Measurements from ENCODE around the gene KRTAP1-1. TPM values are rescaled to one million over a fixed set of nuclear protein-coding genes. Genes with fewer than 3 reads are reported as not detected.

KRTAP1-1 gene
- total and polyA plus RNA-seq, 2 of the 8 experiments (the other 6 are each of a cell fraction or from before 2014, with no cell fraction given): not detected

DNA sequence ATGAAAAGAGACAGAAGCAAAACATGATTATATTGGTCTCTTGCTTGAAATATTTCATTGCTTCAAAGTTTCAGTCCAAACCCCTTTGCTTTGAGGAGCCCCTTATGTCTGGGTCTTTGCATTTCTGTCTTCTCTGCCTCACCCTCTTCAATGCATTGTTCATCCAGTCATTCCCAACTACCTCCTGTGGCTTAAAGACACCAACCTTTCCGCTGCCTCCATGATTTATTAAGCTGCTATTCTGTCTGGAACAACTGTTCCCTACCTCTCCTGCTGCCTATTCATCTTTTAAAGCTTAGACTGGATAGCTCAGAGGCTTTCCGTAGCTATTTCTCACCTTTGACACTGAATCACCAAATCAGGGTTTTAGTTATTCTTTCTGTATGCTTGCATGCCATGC, 43.9 kb downstream of the KRTAP1-1 start:
- DNase-seq (ENCODE audit: low read depth in 1 of 2, low spot score in 2 of 2): no peak
- Histone ChIP-seq H2BK5ac (ENCODE audit: low read depth, low read length) (no peak overlapping the region), H3K4me3 (ENCODE audit: extremely low read depth in 1 of 4, insufficient read depth in 2 of 4, low read depth in 3 of 4, low read length in 4 of 4) (no peak overlapping the region), H3K14ac (ENCODE audit: insufficient read length) (no peak overlapping the region), H3K23ac (ENCODE audit: insufficient read length) (no peak overlapping the region), H2AFZ (ENCODE audit: low read length) (no peak overlapping the region), H3K36me3 (ENCODE audit: control insufficient read depth in 2 of 4, insufficient read depth in 4 of 4, low read length in 3 of 4) (no peaks in the 10 kb centered on the region), H2AK5ac (ENCODE audit: low read depth, low read length) (no peak overlapping the region), H4K8ac (ENCODE audit: extremely low read depth, insufficient read depth, low read length) (no peak overlapping the region), H4K91ac (replicated peaks; ENCODE audit: insufficient read length, low read length) (no peak overlapping the region), H4K5ac (ENCODE audit: insufficient read length, low read depth, low read length) (no peak overlapping the region), H3K27ac (ENCODE audit: low read depth, low read length) (no peak overlapping the region), H3K27me3 (replicated peaks in 1 of 4; ENCODE audit: control insufficient read depth in 3 of 4, extremely low read depth in 1 of 4, insufficient read depth in 3 of 4, low read length in 3 of 4) (no peaks in the 10 kb centered on the region), H3K4me1 (replicated peaks in 1 of 4; ENCODE audit: control insufficient read depth in 3 of 4, insufficient read depth in 4 of 4, low read length in 3 of 4) (peaks cover 0 to 2% (median 0%) of the 10 kb centered on the region in 4 experiments; a peak in 2 of 7 replicates), H3K9ac (replicated peaks in 1 of 4; ENCODE audit: extremely low read depth in 1 of 4, low read depth in 3 of 4, low read length in 3 of 4) (no peak overlapping the region), H2BK120ac (replicated peaks; ENCODE audit: low read depth, low read length) (no peak overlapping the region), H2BK20ac (ENCODE audit: low read length) (no peak overlapping the region), H2BK15ac (ENCODE audit: low read length) (no peak overlapping the region), H4K20me1 (replicated peaks in 1 of 2; ENCODE audit: control insufficient read depth in 1 of 2, insufficient read depth in 2 of 2, low read length in 2 of 2) (no peaks in the 10 kb centered on the region), H3K4ac (replicated peaks; ENCODE audit: insufficient read length, low read depth, low read length) (no peak overlapping the region), H3K23me2 (ENCODE audit: low read depth, low read length) (no peaks in the 10 kb centered on the region), H3K56ac (replicated peaks; ENCODE audit: insufficient read length, low read depth, low read length) (no peak overlapping the region), H3K18ac (ENCODE audit: extremely low read depth, low read length) (no peak overlapping the region), H3K79me2 (ENCODE audit: control insufficient read depth in 1 of 2, insufficient read depth in 2 of 2, low read length in 2 of 2) (no peaks in the 10 kb centered on the region), H3K4me2 (ENCODE audit: insufficient read depth in 1 of 2, low read depth in 2 of 2, low read length in 2 of 2) (no peak overlapping the region), H3K79me1 (ENCODE audit: low read depth, low read length) (no peaks in the 10 kb centered on the region), H2BK12ac (ENCODE audit: low read depth, low read length) (no peak overlapping the region), H3K9me3 (ENCODE audit: insufficient read depth in 2 of 2, low read depth in 1 of 2, low read length in 1 of 2) (no peaks in the 10 kb centered on the region)
- CTCF ChIA-PET (ENCODE audit: partially characterized antibody): interaction anchor here (1.0 kb wide), 1 partner anchor 332 kb away, joined by 3 read pairs; no protein-coding TSS in a partner anchor
- FAIRE-seq: no peak
- 97% methylated on average over 2 of the region's 2 CpGs; no CpG with 5 or more reads in 1 of the 2 experiments for WGBS, 2 experiments (ENCODE audit: extremely low coverage in 1 of 2, insufficient coverage in 1 of 2, insufficient read length in 1 of 2, insufficient replicate concordance in 2 of 2, low coverage in 1 of 2, low lambda C conversion rate in 2 of 2, missing lambda C conversion rate in 1 of 2)
- POLR2A ChIA-PET (ENCODE audit: partially characterized antibody): interaction anchor here (1.9 kb wide), 1 partner anchor 10 kb away, joined by 4 read pairs; no protein-coding TSS in a partner anchor
- TF ChIP-seq CBX5 (IDR thresholded peaks at IDR 0.05; ENCODE audit: low read depth, low read length): no peak
- TF ChIP-seq KDM1A (IDR thresholded peaks at IDR 0.05; ENCODE audit: borderline replicate concordance, low read length): no peak
- TF ChIP-seq, protein P1, sequence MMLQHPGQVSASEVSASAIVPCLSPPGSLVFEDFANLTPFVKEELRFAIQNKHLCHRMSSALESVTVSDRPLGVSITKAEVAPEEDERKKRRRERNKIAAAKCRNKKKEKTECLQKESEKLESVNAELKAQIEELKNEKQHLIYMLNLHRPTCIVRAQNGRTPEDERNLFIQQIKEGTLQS (IDR thresholded peaks at IDR 0.05; ENCODE audit: insufficient read depth, low read depth, low read length): no peak

Data from H1 (cell line).